Measurements from ENCODE around the gene GLOD4.
"Not testable (repeated sequence)": the region's sequence is repeated elsewhere in the genome, so short reads cannot be mapped to it uniquely, and the experiment has no call there.

The GLOD4 gene

GRCh38 chr17:801660-802059, 19.6 kb upstream of the GLOD4 start:
- DNase-seq, result no peak

DNA sequence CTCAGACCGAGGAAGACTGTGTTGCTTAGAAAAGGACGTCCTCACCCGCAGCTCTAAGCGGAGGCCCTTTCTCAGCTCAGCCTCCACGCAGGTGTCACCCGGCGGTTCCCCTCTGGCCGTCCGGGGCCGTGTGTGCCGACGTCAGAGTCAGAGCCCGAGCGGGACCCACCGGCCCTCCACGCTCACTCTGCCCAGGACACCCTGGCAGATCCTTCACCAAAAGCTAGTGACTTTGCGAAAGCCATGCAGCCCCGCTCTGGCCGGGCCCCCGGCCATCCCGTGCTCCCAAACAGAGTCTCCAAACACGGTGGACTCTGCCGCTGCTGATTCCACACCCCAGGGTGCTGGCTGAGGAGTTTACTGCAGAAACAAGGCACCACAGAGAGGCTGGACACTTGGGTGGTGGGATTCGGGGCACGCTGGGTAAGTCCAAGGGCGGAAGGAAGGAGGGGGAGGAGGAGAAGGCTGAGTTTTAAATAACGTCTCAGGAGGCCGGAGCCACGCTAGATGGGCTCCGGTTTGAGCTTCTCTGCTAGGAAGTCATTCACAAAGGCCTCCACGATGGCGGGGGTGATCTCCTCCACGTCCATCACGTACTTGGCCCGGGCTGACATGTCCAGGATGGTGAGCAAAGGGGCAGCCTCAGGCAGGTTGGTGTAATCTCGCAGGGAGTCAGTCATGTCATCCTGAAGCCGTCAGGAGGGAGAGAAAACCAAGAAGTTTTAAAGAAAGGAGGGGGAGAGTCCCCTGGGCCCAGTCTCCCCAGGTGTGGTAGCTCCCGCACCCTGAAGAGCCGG, 18.6 kb upstream of the GLOD4 start:
- no peak for DNase-seq

- no peak for DNase-seq
Observed at GRCh38 chr17:799261-799660, 17.2 kb upstream of the GLOD4 start.

DNA sequence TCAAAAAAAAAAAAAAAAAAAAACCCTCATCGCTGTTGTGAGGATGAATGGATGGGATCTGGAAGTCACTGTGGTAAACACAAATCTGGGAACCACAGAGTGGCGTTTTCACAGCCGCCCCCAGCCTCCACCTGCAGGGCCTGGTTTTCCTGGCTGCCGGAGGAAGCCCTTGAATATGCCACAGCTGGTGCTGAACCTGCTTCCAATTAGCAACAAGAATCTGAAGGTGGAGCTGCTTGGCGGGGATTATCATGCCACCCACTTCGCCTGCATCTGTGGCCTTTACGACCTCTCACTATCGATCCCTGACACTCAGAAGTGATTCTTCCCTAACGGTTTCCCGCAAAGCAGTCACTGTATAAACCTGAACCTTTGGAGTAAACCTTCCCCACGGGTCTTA, 16.2 kb upstream of the GLOD4 start:
- DNase-seq, result no peak

DNA sequence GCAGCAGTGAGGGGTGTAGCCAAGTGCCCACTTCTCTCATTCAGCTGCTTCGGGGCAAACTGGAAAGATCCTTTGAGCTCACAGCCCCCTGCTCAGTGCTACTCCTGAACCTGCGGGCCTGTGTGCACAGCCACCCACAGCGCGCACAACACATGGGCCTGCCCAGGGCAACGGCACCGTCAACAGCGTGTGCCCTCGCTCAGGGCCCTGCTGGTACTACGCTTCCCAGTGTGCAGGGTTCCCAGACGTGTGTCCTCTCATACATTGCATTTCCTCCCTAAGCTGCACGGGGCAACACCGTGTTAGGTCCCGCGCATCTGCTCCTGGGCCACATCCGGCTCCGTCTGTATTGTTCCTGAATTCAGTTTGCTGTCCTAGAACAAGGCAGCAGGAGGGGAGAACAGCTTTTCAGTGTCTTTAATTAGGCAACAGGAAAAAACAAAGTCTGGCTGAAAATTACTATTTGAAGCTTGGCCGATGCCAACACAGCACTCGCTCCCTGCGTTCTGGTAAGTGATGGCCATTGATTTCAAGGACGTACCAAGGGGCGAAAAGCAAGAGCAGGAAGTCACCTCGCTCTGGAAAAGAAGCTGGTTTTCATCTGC, 15.3 kb upstream of the GLOD4 start:
- no peak for DNase-seq

GRCh38 chr17:796609-797008, 14.5 kb upstream of the GLOD4 start:
- no peak for DNase-seq

DNA sequence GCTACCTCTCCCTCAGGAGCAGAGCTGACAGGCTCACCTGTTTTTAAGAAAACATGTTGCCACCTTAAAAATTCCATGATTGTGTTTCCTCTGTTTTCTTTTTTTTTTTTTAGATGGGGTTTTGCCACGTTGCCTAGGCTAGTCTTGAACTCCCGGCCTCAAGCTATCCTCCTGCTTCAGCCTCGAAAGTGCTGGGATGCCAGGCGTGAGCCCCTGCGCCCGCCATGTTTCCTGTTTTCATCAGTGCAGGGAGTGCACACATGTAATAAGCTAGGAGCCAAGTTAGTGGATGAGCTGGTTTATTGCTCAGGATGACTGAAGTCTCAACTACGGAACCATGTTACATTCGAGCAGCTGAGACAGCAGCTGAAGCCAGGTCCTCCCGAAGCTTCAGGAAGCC, 13.6 kb upstream of the GLOD4 start:
- DNase-seq, result no peak

DNA sequence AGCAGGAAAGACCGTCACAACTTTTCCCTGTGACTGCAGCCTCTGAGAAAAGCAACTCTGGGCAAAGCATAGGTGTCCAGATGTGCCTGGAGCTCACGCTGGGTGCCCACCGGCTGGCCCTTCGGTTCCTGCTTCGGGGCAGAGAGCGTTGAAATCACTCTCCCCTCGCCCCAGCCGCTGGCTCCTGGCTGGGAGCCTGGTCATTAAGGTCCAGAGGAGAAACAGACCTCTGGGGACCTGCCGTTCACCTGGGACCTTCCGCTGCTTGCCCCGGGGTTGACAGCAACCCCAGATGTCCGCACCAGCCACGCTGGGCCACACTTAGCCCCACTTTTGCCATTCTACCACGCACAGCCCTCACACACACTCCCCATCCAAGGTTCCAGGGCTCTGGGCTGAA, 13.2 kb upstream of the GLOD4 start:
- DNase-seq, result no peak

DNA sequence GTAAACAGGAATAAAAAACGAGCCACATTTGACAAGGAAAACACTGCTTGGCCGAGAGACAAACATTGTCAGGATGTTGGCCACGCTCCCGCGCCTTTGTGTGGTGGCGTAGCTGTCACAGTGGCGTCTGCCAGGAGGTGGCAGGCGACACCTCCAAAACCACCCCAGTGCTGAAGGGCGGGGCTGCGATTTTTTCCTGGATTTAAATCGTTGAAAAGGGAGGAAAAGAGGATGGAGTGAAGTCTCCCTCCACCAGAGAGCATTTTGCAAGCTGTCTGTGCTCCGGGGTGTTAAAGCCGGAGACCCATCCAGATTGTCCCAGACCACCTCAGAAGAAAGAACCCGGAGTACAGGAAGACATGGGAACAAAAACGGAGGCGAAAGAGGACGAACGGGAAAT, 12.8 kb upstream of the GLOD4 start:
- DNase-seq, result peak; percentile 32

DNA sequence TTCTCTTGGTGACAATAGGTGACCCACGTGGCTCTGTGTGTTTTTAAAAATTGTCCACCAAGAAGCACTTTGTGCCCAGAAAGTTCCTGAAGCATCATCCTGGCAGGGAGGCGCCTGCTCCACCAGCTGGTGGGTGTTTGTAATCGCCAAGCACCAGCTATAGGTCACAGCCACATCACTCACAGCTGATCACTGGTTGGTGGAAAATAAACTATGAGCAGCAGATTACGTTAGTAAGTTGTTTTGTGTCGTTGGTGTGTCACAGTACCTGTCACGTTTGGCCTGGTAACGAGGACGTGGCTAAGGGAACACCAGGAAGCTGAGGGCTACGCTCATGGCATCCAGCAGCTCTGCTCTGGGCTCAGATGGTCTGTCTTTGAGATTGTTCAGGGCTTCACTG, 10.2 kb upstream of the GLOD4 start:
- no peak for DNase-seq

DNA sequence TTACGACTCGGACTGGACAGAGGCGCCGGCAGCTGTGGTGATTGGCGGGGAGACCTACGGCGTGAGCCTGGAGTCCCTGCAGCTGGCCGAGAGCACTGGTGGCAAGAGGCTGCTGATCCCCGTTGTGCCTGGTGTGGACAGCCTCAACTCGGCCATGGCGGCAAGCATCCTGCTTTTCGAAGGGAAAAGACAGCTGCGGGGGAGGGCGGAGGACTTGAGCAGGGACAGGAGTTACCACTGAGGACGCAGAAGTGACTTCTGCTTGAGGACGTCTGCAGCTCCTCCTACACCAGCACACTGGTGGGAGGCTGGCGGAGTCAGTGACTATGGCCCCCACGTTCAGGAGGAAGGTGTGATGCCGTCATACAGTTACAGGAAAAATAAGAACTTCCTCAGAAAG, 9.7 kb upstream of the GLOD4 start:
- DNase-seq, result no peak

GRCh38 chr17:790874-791247, 8.8 kb upstream of the GLOD4 start:
- not testable (repeated sequence) for DNase-seq

DNA sequence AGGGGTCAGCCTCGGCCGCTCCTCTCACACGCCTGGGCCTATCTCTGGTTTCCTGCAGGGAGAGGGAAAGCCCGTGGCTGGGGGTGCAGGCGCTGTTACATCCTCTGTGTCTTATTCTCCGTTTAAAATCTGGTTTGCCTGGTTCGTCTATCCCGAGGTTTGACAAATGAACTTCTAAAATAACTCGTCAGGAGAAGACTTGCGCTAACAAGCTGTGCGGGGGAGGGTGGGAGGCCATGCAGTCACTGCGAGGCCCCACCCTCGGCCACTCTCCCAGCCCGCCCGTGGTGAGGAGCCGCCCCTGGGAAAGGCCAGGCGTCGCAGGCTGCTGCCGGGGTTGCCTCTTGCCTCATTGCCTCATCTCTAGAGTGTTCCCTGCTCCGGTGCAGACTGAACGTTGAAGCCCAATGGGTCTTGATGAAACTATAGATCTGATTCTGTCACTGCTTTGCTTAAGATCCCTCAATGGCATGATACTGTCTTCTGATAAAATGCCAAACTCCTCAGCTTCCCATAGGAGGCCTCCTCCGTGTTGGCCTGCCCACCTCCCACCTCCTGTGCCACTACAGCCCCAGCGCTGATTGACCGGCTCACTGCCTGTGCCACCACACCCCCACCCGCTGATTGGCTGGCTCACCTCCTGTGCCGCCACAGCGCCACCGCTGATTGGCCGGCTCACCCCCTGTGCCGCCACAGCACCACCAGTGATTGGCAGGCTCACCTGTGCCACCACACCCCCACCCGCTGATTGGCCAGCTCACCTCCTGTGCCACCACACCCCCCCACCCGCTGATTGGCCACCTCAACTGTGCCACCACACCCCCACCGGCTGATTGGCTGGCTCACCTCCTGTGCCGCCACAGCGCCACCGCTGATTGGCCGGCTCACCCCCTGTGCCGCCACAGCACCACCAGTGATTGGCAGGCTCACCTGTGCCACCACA, 8.1 kb upstream of the GLOD4 start:
- DNase-seq, result not testable (repeated sequence)

GRCh38 chr17:789160-789840, 7.2 kb upstream of the GLOD4 start:
- no peak for DNase-seq

GRCh38 chr17:788551-788950, 6.5 kb upstream of the GLOD4 start:
- no peak for DNase-seq

DNA sequence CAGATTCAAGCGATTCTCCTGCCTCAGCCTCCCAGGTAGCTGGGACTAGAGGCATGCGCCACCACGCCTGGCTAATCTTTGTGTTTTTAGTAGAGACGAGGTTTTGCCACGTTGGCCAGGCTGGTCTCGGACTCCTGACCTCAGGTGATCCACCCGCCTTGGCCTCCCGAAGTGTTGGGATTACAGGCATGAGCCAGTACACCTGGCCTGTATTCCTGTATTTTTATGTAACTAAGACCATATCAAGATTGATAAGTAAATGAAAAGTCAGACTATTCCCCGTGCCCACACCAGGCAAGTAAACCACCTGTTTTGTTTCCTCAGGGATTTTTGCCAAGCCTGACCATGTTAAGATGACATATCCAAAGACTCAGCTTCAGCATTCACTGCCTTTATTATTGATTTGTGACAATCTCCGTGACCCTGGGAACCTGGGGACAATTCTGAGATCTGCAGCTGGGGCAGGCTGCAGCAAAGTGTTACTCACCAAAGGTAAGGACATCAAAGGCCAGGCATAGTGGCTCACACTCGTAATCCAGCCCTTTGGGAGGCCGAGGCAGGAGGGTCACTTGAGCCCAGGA, 5.7 kb upstream of the GLOD4 start:
- no peak for DNase-seq

DNA sequence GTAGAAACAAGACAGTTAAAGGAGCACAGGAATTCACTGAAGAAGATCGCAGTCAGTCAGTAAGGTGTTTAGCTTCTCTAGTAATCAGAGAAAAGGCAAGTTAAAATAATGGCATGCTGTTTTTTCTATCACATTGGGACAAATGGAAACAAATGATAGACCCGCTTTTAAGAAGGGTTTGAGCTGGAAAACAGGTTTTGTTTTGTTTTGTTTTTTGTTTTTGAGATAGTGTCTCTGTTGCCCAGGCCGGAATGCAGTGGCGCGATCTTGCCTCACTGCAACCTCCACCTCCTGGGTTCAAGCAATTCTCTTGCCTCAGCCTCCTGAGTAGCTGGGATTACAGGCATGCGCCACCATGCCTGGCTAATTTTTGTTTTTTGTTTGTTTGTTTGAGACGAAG, 3.8 kb upstream of the GLOD4 start:
- not testable (repeated sequence) for DNase-seq

- no peak for DNase-seq
Observed at GRCh38 chr17:784143-784542, 2.1 kb upstream of the GLOD4 start.

DNA sequence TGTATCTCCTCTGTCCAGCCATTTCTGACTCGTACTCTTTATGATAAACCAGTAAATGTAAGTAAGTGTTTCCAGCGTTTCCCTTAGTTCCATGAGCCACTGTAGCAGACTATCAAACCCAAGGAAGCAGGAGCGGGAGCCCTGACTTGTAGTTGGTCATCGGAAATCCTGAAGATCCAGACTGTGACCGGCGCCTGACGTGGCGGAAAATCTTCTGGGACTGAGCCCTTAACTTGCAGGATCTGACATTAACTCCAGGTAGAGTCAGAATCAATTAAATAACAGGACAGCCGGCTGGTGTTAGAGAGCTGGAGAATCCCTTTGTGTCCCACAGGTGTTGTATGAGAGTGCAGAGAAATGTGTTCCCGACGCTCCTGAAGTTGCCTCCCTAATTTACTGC, 4.0 kb downstream of the GLOD4 start:
- no peak for DNase-seq

GRCh38 chr17:774313-774584, 7.8 kb downstream of the GLOD4 start:
- DNase-seq, result no peak

- DNase-seq, result no peak
Observed at GRCh38 chr17:773467-774312, 8.4 kb downstream of the GLOD4 start.

GRCh38 chr17:773016-773415, 9.1 kb downstream of the GLOD4 start:
- no peak for DNase-seq

Data from NCI-H2029 (cell line).